HepG2 (cell line): Measurements from ENCODE around the gene RPS5. TPM values are rescaled to one million over a fixed set of nuclear protein-coding genes. Genes with fewer than 3 reads are reported as not detected.

Experiments used
- AFF4 ChIP-seq: sonication (generic); formaldehyde crosslinking; IDR thresholded peaks from 2 replicates; pipeline ENCODE4 v1.4.0; 2020; ENCODE audit warnings: missing genetic modification reagents
- AGO1 ChIP-seq: fragments of 200-400 bp; formaldehyde crosslinking; IDR thresholded peaks from 2 replicates; pipeline ENCODE4 v1.6.1; 2017; ENCODE audit warnings: mild to moderate bottlenecking, low read depth, low read length, moderate library complexity; ENCODE audit not compliant: poor library complexity, severe bottlenecking
- ATRX ChIP-seq: sonication (generic); formaldehyde crosslinking; IDR thresholded peaks from 2 replicates; pipeline ENCODE4 v1.4.0; 2020; ENCODE audit warnings: missing genetic modification reagents, borderline replicate concordance
- GTF2F1 ChIP-seq: fragments of 150-350 bp; IDR thresholded peaks from 2 replicates; pipeline ENCODE4 v1.6.1; 2014; ENCODE audit warnings: low read length
- ISL2 ChIP-seq: sonication (generic); formaldehyde crosslinking; IDR thresholded peaks from 2 replicates; pipeline ENCODE4 v1.5.0; 2020; ENCODE audit warnings: missing genetic modification reagents
- JUN ChIP-seq: sonication (generic); formaldehyde crosslinking; IDR thresholded peaks from 2 replicates; pipeline ENCODE4 v1.4.0; 2020; ENCODE audit warnings: mild to moderate bottlenecking, missing genetic modification reagents
- SUZ12 ChIP-seq: fragments of 150-350 bp; IDR thresholded peaks from 2 replicates; pipeline ENCODE4 v1.6.1; 2014; ENCODE audit warnings: low read depth, low read length
- TOPORS ChIP-seq: sonication (generic); formaldehyde crosslinking; IDR thresholded peaks from 2 replicates; pipeline ENCODE4 v1.8.0; 2023; ENCODE audit warnings: mild to moderate bottlenecking, missing genetic modification reagents
- ZBTB20 ChIP-seq: sonication (generic); formaldehyde crosslinking; IDR thresholded peaks from 2 replicates; pipeline ENCODE4 v1.8.1; 2023; ENCODE audit warnings: missing genetic modification reagents, low read depth, mild to moderate bottlenecking, borderline replicate concordance
- ZBTB46 ChIP-seq: sonication (generic); formaldehyde crosslinking; IDR thresholded peaks from 2 replicates; pipeline ENCODE4 v1.4.0; 2020; ENCODE audit warnings: mild to moderate bottlenecking, missing genetic modification reagents, borderline replicate concordance
- ZHX2 ChIP-seq, 2 experiments: sonication (generic) in 1 of 2; formaldehyde crosslinking in 1 of 2; IDR thresholded peaks; 2 replicates each; pipeline versions ENCODE4 v1.6.1 to v1.9.0; 2014 to 2022; ENCODE audit warnings: antibody characterized with exemption in 1 of 2, borderline replicate concordance in 1 of 2, inconsistent platforms in 1 of 2, low read depth in 1 of 2, missing genetic modification reagents in 1 of 2
- ZNF432 ChIP-seq: sonication (generic); formaldehyde crosslinking; IDR thresholded peaks from 2 replicates; pipeline ENCODE4 v1.5.0; 2020; ENCODE audit warnings: missing genetic modification reagents, mild to moderate bottlenecking, borderline replicate concordance
- ZNF549 ChIP-seq: sonication (generic); formaldehyde crosslinking; IDR thresholded peaks from 2 replicates; pipeline ENCODE4 v1.5.0; 2020; ENCODE audit warnings: missing genetic modification reagents
- ZNF768 ChIP-seq: sonication (generic); formaldehyde crosslinking; IDR thresholded peaks from 2 replicates; pipeline ENCODE4 v1.4.0; 2020; ENCODE audit warnings: missing genetic modification reagents
- ZNF788 ChIP-seq: sonication (generic); formaldehyde crosslinking; IDR thresholded peaks from 2 replicates; pipeline ENCODE4 v1.5.0; 2020; ENCODE audit warnings: mild to moderate bottlenecking, missing genetic modification reagents, borderline replicate concordance
- ZNF883 ChIP-seq: sonication (generic); formaldehyde crosslinking; IDR thresholded peaks from 2 replicates; pipeline ENCODE4 v1.5.1; 2020; ENCODE audit warnings: mild to moderate bottlenecking, missing genetic modification reagents; ENCODE audit errors: not compliant biosample characterization
- ZSCAN31 ChIP-seq: sonication (generic); formaldehyde crosslinking; IDR thresholded peaks from 2 replicates; pipeline ENCODE4 v1.5.0; 2020; ENCODE audit warnings: low read depth, mild to moderate bottlenecking, missing genetic modification reagents
- polyA plus RNA-seq, 8 experiments: library from polyadenylated mRNA; depleted of rRNA in 3 of 8; stranded (reverse) in 7 of 8; unstranded in 1 of 8; fragments of >200 nt; fragmentation: Illumina TruSeq in 4 of 8; extraction: Trizol in 4 of 8; gene quantifications; 2 replicates each; pipeline versions ENCODE4 v1.2.1 to v1.2.3, GENCODE V29; 2011 to 2016; ENCODE audit warnings: low read depth in 4 of 8, missing spikeins in 1 of 8, mixed read lengths in 1 of 8; ENCODE audit not compliant: insufficient read depth in 1 of 8
- total RNA-seq, 5 experiments: library from RNA; depleted of rRNA; stranded (reverse); fragments of >200 nt; fragmentation: Illumina TruSeq; extraction: Trizol; gene quantifications; 2 replicates each; pipeline ENCODE4 v1.2.3, GENCODE V29; 2016; ENCODE audit warnings: low read depth in 1 of 5

The RPS5 gene
- total and polyA plus RNA-seq, 2 of the 13 experiments (the other 11 are each of a cell fraction or from before 2014, with no cell fraction given): 1,544 to 4,408 TPM

GRCh38 chr19:58362272-58362994 lies 24.6 kb upstream of the RPS5 start, which contains the start of gene ZNF497 (continued):
- no peak for TF ChIP-seq AFF4
- peak; percentile 25 for TF ChIP-seq AGO1
- TF ChIP-seq ZNF768 (CRISPR knock-in tag): 0 out of 2 replicates have a peak, but pooled peaks have one; percentile 10
- peak; percentile 45; the same call in 1 of the 2 replicates for TF ChIP-seq ZNF549 (CRISPR knock-in tag)
- TF ChIP-seq ZNF432 (CRISPR knock-in tag): no peak
- TF ChIP-seq ZNF883: no peak
- TF ChIP-seq ZBTB20 (CRISPR knock-in tag): no peak; the same call in 1 of the 2 replicates
- no peak for TF ChIP-seq SUZ12
- TF ChIP-seq ISL2 (CRISPR knock-in tag): peak; percentile 86
- TF ChIP-seq GTF2F1: no peak
- 0 out of 2 replicates have a peak, but pooled peaks have one; percentile 2 for TF ChIP-seq TOPORS (CRISPR knock-in tag)
- no peak for TF ChIP-seq ZBTB46
- 0 out of 2 replicates have a peak, but pooled peaks have one; percentile 18 for TF ChIP-seq ZNF788
- TF ChIP-seq JUN (CRISPR knock-in tag): no peak
- TF ChIP-seq ZHX2 (IDR thresholded peaks at IDR 0.05; ENCODE audit: low read depth): peak; percentile 15; the same call in 1 of the 2 replicates
- TF ChIP-seq ZHX2 (CRISPR knock-in tag; IDR thresholded peaks at IDR 0.05; ENCODE audit: borderline replicate concordance): peak; percentile 79; the same call in 1 of the 2 replicates
- no peak for TF ChIP-seq ATRX
- 0 out of 2 replicates have a peak, but pooled peaks have one; percentile 78 for TF ChIP-seq ZSCAN31 (CRISPR knock-in tag)
